HepG2 (cell line): ENCODE measurements around the gene STARD13. TPM values are rescaled to one million over a fixed set of nuclear protein-coding genes. Genes with fewer than 3 reads are reported as not detected.

ENCODE experiments used
- CHD4 ChIP-seq: fragments of 200-600 bp; sonication (generic); IDR thresholded peaks from 2 replicates; pipeline ENCODE4 v1.7.0; 2017; ENCODE audit warnings: mild to moderate bottlenecking, low read length, borderline replicate concordance
- CREM ChIP-seq, 2 experiments: sonication (generic) in 1 of 2; formaldehyde crosslinking in 1 of 2; IDR thresholded peaks; 2 replicates each; pipeline versions ENCODE4 v1.4.0 to v1.6.1; 2016 to 2020; ENCODE audit warnings: antibody characterized with exemption in 1 of 2, mild to moderate bottlenecking in 1 of 2, missing genetic modification reagents in 1 of 2
- FOXA1 ChIP-seq, 2 experiments: fragments of 450-650 bp in 1 of 2; sonication (generic) in 1 of 2; formaldehyde crosslinking in 1 of 2; IDR thresholded peaks; 2 replicates each; pipeline versions ENCODE4 v1.4.0 to v1.6.1; 2016 to 2020; ENCODE audit warnings: missing genetic modification reagents in 1 of 2
- GRHL1 ChIP-seq: sonication (generic); formaldehyde crosslinking; conservative IDR thresholded peaks from 2 replicates; pipeline ENCODE4 v1.8.0; 2022; ENCODE audit warnings: missing genetic modification reagents
- HNF4G ChIP-seq, 2 experiments: sonication (generic) in 1 of 2; formaldehyde crosslinking in 1 of 2; IDR thresholded peaks; 2 replicates each; pipeline versions ENCODE4 v1.4.0 to v1.6.1; 2011 to 2020; ENCODE audit warnings: borderline replicate concordance in 2 of 2, low read depth in 2 of 2, mild to moderate bottlenecking in 2 of 2, low read length in 1 of 2, missing genetic modification reagents in 1 of 2, moderate library complexity in 1 of 2
- KDM5A ChIP-seq: fragments of 200-600 bp; sonication (generic); IDR thresholded peaks from 2 replicates; pipeline ENCODE4 v1.7.0; 2018; ENCODE audit warnings: antibody characterized with exemption, mild to moderate bottlenecking, low read length, borderline replicate concordance
- MIER3 ChIP-seq: IDR thresholded peaks from 2 replicates; pipeline ENCODE4 v1.6.1; 2016; ENCODE audit warnings: missing compliant biosample characterization, borderline replicate concordance
- NFKB2 ChIP-seq: sonication (generic); formaldehyde crosslinking; IDR thresholded peaks from 2 replicates; pipeline ENCODE4 v1.4.0; 2020; ENCODE audit warnings: missing genetic modification reagents, borderline replicate concordance
- PHF21A ChIP-seq: sonication (generic); formaldehyde crosslinking; IDR thresholded peaks from 2 replicates; pipeline ENCODE4 v1.5.0; 2020; ENCODE audit warnings: mild to moderate bottlenecking, missing genetic modification reagents
- SALL1 ChIP-seq: sonication (generic); formaldehyde crosslinking; IDR thresholded peaks from 2 replicates; pipeline ENCODE4 v1.8.0; 2022; ENCODE audit warnings: mild to moderate bottlenecking, missing genetic modification reagents
- SOX13 ChIP-seq, 3 experiments: fragments of 450-650 bp in 1 of 3; sonication (generic) in 1 of 3; formaldehyde crosslinking in 1 of 3; IDR thresholded peaks in 2 of 3; conservative IDR thresholded peaks in 1 of 3; 2 replicates each; pipeline versions ENCODE4 v1.5.0 to v1.6.1; 2016 to 2020; ENCODE audit warnings: antibody characterized with exemption in 1 of 3, mild to moderate bottlenecking in 1 of 3, missing compliant biosample characterization in 1 of 3, missing genetic modification reagents in 1 of 3, moderate library complexity in 1 of 3
- TOPORS ChIP-seq: sonication (generic); formaldehyde crosslinking; IDR thresholded peaks from 2 replicates; pipeline ENCODE4 v1.8.0; 2023; ENCODE audit warnings: mild to moderate bottlenecking, missing genetic modification reagents
- ZFP36 ChIP-seq: fragments of 150-350 bp; IDR thresholded peaks from 2 replicates; pipeline ENCODE4 v1.6.1; 2018; ENCODE audit warnings: borderline replicate concordance, low read length, low read depth; ENCODE audit not compliant: partially characterized antibody
- ZNF501 ChIP-seq: sonication (generic); formaldehyde crosslinking; IDR thresholded peaks from 2 replicates; pipeline ENCODE4 v1.5.1; 2020; ENCODE audit warnings: mild to moderate bottlenecking, moderate library complexity, missing genetic modification reagents
- polyA plus RNA-seq, 8 experiments: library from polyadenylated mRNA; depleted of rRNA in 3 of 8; stranded (reverse) in 7 of 8; unstranded in 1 of 8; fragments of >200 nt; fragmentation: Illumina TruSeq in 4 of 8; extraction: Trizol in 4 of 8; gene quantifications; 2 replicates each; pipeline versions ENCODE4 v1.2.1 to v1.2.3, GENCODE V29; 2011 to 2016; ENCODE audit warnings: low read depth in 4 of 8, missing spikeins in 1 of 8, mixed read lengths in 1 of 8; ENCODE audit not compliant: insufficient read depth in 1 of 8
- total RNA-seq, 5 experiments: library from RNA; depleted of rRNA; stranded (reverse); fragments of >200 nt; fragmentation: Illumina TruSeq; extraction: Trizol; gene quantifications; 2 replicates each; pipeline ENCODE4 v1.2.3, GENCODE V29; 2016; ENCODE audit warnings: low read depth in 1 of 5
- TF ChIP-seq, protein P1 (sequence below): sonication (generic); formaldehyde crosslinking; IDR thresholded peaks from 2 replicates; pipeline ENCODE4 v1.4.0; 2020; ENCODE audit warnings: mild to moderate bottlenecking, missing genetic modification reagents
- TF ChIP-seq, protein P2 (sequence below): sonication (generic); formaldehyde crosslinking; IDR thresholded peaks from 2 replicates; pipeline ENCODE4 v1.4.0; 2020; ENCODE audit warnings: missing genetic modification reagents

STARD13 gene
- total and polyA plus RNA-seq, 2 of the 13 experiments (the other 11 are each of a cell fraction or from before 2014, with no cell fraction given): 12.8 to 14.3 TPM

- TF ChIP-seq GRHL1 (CRISPR knock-in tag): no peak
- TF ChIP-seq NFKB2 (CRISPR knock-in tag): no peak
- peak; percentile 75 for TF ChIP-seq SALL1 (CRISPR knock-in tag)
- TF ChIP-seq KDM5A: no peak
- 0 out of 2 replicates have a peak, but pooled peaks have one; percentile 45 for TF ChIP-seq TOPORS
- peak; percentile 68 for TF ChIP-seq PHF21A (CRISPR knock-in tag)
- TF ChIP-seq ZFP36: no peak
- no peak; the same call in 1 of the 2 replicates for TF ChIP-seq SOX13 (IDR thresholded peaks at IDR 0.05)
- peak in 1 of 2 experiments; percentile 88; a peak in 2 of 4 replicates for TF ChIP-seq SOX13 (CRISPR knock-in tag; conservative IDR thresholded peaks at IDR 0.05 in 1 of 2, IDR thresholded peaks at IDR 0.05 in 1 of 2)
- TF ChIP-seq, protein P1, sequence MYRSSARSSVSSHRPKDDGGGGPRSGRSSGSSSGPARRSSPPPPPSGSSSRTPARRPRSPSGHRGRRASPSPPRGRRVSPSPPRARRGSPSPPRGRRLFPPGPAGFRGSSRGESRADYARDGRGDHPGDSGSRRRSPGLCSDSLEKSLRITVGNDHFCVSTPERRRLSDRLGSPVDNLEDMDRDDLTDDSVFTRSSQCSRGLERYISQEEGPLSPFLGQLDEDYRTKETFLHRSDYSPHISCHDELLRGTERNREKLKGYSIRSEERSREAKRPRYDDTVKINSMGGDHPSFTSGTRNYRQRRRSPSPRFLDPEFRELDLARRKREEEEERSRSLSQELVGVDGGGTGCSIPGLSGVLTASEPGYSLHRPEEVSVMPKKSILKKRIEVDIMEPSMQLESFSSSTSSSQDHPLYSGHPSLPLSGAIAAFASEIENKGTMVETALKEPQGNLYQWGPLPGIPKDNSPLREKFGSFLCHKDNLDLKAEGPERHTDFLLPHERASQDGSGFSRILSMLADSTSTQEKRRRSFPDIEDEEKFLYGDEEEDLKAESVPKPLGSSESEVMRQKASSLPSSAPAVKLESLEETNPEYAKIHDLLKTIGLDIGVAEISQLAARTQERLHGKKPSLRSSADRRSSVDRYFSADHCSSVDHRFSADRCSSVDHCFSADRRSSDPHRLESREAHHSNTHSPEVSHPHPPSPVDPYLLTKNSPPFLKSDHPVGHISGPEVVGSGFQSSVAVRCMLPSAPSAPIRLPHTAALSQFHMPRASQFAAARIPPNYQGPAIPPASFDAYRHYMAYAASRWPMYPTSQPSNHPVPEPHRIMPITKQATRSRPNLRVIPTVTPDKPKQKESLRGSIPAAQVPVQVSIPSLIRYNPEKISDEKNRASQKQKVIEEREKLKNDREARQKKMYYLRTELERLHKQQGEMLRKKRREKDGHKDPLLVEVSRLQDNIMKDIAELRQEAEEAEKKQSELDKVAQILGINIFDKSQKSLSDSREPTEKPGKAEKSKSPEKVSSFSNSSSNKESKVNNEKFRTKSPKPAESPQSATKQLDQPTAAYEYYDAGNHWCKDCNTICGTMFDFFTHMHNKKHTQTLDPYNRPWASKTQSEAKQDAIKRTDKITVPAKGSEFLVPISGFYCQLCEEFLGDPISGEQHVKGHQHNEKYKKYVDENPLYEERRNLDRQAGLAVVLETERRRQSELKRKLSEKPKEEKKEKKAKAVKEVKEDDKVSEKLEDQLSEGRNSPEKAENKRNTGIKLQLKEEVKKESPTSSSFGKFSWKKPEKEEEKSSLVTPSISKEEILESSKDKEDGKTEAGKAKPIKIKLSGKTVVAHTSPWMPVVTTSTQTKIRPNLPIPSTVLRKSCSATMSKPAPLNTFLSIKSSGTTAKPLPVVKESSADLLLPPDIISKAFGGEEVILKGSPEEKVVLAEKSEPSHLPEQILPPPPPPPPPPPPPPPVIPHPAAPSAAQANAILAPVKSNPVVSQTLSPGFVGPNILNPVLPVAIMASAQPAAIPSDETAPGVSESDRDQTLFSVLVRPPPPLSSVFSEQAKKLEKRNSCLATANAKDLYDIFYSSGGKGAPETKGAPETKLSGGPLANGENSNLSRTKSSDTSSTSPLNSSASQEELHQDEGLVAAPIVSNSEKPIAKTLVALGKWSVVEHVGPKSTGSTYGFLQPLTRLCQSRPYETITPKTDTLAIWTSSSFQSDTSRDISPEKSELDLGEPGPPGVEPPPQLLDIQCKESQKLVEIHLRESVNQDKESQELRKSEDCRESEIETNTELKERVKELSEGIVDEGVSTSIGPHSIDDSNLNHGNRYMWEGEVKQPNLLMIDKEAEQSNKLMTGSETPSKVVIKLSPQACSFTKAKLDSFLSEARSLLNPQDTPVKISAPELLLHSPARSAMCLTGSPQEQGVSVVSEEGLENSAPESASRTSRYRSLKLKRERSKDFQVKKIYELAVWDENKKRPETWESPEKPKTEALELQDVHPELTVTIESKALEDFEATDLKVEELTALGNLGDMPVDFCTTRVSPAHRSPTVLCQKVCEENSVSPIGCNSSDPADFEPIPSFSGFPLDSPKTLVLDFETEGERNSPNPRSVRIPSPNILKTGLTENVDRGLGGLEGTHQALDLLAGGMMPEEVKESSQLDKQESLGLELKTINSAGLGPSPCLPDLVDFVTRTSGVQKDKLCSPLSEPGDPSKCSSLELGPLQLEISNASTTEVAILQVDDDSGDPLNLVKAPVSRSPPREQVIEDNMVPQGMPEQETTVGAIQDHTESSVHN (CRISPR knock-in tag): no peak
- peak; percentile 79 for TF ChIP-seq CREM (IDR thresholded peaks at IDR 0.05)
- TF ChIP-seq CREM (CRISPR knock-in tag; IDR thresholded peaks at IDR 0.05): no peak
- TF ChIP-seq FOXA1 (IDR thresholded peaks at IDR 0.05): no peak
- peak; percentile 79 for TF ChIP-seq FOXA1 (CRISPR knock-in tag; IDR thresholded peaks at IDR 0.05)
- TF ChIP-seq HNF4G (IDR thresholded peaks at IDR 0.05; ENCODE audit: borderline replicate concordance, low read depth, low read length): peak; percentile 58; the same call in 1 of the 2 replicates
- TF ChIP-seq HNF4G (CRISPR knock-in tag; IDR thresholded peaks at IDR 0.05; ENCODE audit: borderline replicate concordance, low read depth): peak; percentile 48; the same call in 1 of the 2 replicates
- TF ChIP-seq, protein P2, sequence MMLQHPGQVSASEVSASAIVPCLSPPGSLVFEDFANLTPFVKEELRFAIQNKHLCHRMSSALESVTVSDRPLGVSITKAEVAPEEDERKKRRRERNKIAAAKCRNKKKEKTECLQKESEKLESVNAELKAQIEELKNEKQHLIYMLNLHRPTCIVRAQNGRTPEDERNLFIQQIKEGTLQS (CRISPR knock-in tag): no peak
- TF ChIP-seq ZNF501 (CRISPR knock-in tag): 0 out of 2 replicates have a peak, but pooled peaks have one; percentile 56
- TF ChIP-seq CHD4: peak; percentile 57; the same call in 1 of the 2 replicates
- TF ChIP-seq MIER3: no peak
These were observed 117.1 kb downstream of the STARD13 start (continued) for GRCh38 chr13:33168321-33168960.
